Measurements from ENCODE around the gene SLC30A3. TPM values are rescaled to one million over a fixed set of nuclear protein-coding genes. Genes with fewer than 3 reads are reported as not detected.

Gene SLC30A3
- total RNA-seq, 3 donors from 2014 or later, result 0.12 TPM; not detected in 2

DNA sequence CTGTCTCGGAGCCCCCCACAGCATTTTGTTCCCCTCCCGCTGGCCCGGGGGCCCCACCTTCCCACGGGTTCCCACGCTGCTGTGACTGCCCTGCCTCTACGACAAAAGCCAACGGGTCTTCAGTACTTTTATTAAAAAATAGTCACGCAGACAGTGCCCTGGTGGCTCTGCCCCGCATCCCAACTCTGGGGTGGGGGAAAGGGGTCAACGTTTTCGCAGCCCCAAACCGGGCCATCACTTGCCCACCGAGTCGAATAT is 44.4 kb upstream of the SLC30A3 start:
- H3K9me3 ChIP-seq, result no peaks in the 10 kb centered on the region
- ATAC-seq (no peak), DNase-seq (no peak)
- no peaks in the 10 kb centered on the region for H3K36me3 ChIP-seq (ENCODE audit: low read depth)
- peaks cover 13% of the 10 kb centered on the region for H3K4me1 ChIP-seq (ENCODE audit: low read depth)
- intact Hi-C loops (cut with DNase I, micrococcal nuclease), result no loop called here
- no peak overlapping the region for H3K4me3 ChIP-seq
- TF ChIP-seq CTCF (IDR thresholded peaks at IDR 0.05), result no peak

DNA sequence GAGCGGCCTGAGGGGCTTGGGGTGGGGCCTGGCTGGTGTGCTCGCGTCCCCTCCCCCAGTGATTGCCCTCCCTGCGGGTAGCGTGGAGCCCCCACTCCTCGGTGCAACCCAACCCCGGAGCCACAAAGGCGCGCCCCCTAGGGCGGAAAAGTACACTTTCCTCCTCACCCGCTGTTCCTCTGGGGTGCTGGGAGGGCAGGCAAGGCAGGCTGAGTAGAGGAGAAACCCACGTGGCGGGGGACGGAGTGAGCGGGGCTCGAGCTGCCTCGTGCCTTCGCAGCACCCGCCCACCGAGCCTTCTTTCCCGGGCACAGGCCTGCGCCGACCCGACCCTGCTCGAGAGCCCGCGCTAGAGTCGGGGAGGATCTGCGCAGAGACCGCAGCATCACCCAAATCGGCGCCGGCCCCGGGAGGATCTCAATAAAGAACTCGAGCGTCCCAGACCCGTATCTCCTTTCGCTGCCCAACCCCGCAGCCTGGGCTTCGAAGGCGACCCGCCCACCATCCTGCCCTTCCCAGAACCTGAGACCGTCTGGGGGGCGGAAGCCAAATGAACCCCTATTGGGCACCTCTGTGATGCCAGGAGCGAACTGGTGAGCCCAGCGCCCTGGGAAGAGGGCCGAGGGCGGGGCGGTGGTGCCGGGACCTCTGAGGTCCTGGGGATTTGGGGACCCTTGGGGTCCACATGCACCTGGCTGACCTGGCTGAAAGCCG is 43.9 kb upstream of the SLC30A3 start:
- no peak overlapping the region for H3K4me3 ChIP-seq
- intact Hi-C loops (cut with DNase I, micrococcal nuclease), result no loop called here
- no peaks in the 10 kb centered on the region for H3K36me3 ChIP-seq (ENCODE audit: low read depth)
- TF ChIP-seq CTCF (IDR thresholded peaks at IDR 0.05), result no peak
- no peaks in the 10 kb centered on the region for H3K9me3 ChIP-seq
- DNase-seq (no peak), ATAC-seq (peak; percentile 18)
- H3K4me1 ChIP-seq (ENCODE audit: low read depth), result peaks cover 13% of the 10 kb centered on the region

- intact Hi-C loops (cut with DNase I, micrococcal nuclease), result no loop called here
- TF ChIP-seq CTCF (IDR thresholded peaks at IDR 0.05), result no peak
- DNase-seq (no peak), ATAC-seq (peak; percentile 36)
- Histone ChIP-seq H3K4me1 (ENCODE audit: low read depth) (peaks cover 13% of the 10 kb centered on the region), H3K4me3 (no peak overlapping the region), H3K36me3 (ENCODE audit: low read depth) (no peaks in the 10 kb centered on the region), H3K9me3 (no peaks in the 10 kb centered on the region)
Measured at GRCh38 chr2:27306136-27306535, 43.3 kb upstream of the SLC30A3 start.

- no peak overlapping the region for H3K4me3 ChIP-seq
- intact Hi-C loops (cut with DNase I, micrococcal nuclease), result no loop called here
Measured at GRCh38 chr2:27305516-27305915, 42.7 kb upstream of the SLC30A3 start.

GRCh38 chr2:27304488-27305240 is 41.8 kb upstream of the SLC30A3 start:
- DNase-seq (no peak), ATAC-seq (no peak)
- intact Hi-C loops (cut with DNase I, micrococcal nuclease), result no loop called here
- Histone ChIP-seq H3K4me3 (no peak overlapping the region), H3K36me3 (ENCODE audit: low read depth) (no peaks in the 10 kb centered on the region), H3K4me1 (ENCODE audit: low read depth) (peaks cover 13% of the 10 kb centered on the region), H3K9me3 (no peaks in the 10 kb centered on the region)
- no peak for TF ChIP-seq CTCF (IDR thresholded peaks at IDR 0.05)

More at GRCh38 chr2:27305516-27305915, 42.7 kb upstream of the SLC30A3 start:
- DNase-seq (no peak), ATAC-seq (no peak)
- peaks cover 13% of the 10 kb centered on the region for H3K4me1 ChIP-seq (ENCODE audit: low read depth)
- no peak for TF ChIP-seq CTCF (IDR thresholded peaks at IDR 0.05)
- H3K36me3 ChIP-seq (ENCODE audit: low read depth), result no peaks in the 10 kb centered on the region
- H3K9me3 ChIP-seq, result no peaks in the 10 kb centered on the region

Measured in mucosa of descending colon (tissue), 3 donors.